Measurements from ENCODE around the gene ENTHD1. TPM values are rescaled to one million over a fixed set of nuclear protein-coding genes. Genes with fewer than 3 reads are reported as not detected.

ENTHD1 gene
- total and polyA plus RNA-seq, 2 of the 8 experiments (the other 6 are each of a cell fraction or from before 2014, with no cell fraction given) = not detected

GRCh38 chr22:39716534-39716933 lies 177.0 kb downstream of the ENTHD1 start (continued):
- no peak for TF ChIP-seq CHD7 (IDR thresholded peaks at IDR 0.05; ENCODE audit: insufficient replicate concordance, low read length)
- TF ChIP-seq TBP (IDR thresholded peaks at IDR 0.05; ENCODE audit: low read depth, low read length) = no peak
- TF ChIP-seq RNF2 (IDR thresholded peaks at IDR 0.05; ENCODE audit: borderline replicate concordance, low read depth, low read length, missing control alignments, poor library complexity, severe bottlenecking) = no peak
- TF ChIP-seq, protein P1, sequence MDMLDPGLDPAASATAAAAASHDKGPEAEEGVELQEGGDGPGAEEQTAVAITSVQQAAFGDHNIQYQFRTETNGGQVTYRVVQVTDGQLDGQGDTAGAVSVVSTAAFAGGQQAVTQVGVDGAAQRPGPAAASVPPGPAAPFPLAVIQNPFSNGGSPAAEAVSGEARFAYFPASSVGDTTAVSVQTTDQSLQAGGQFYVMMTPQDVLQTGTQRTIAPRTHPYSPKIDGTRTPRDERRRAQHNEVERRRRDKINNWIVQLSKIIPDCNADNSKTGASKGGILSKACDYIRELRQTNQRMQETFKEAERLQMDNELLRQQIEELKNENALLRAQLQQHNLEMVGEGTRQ (IDR thresholded peaks at IDR 0.05; ENCODE audit: low read length) = no peak
- no peak for TF ChIP-seq JUN (IDR thresholded peaks at IDR 0.05; ENCODE audit: low read depth, low read length)
- TF ChIP-seq GABPA (IDR thresholded peaks at IDR 0.05; ENCODE audit: borderline replicate concordance, insufficient read depth, low read length) = no peak
- TF ChIP-seq CTCF (IDR thresholded peaks at IDR 0.05; ENCODE audit: control extremely low read depth in 1 of 3, insufficient read depth in 1 of 3, low read depth in 1 of 3, low read length in 3 of 3) = no peak

All from H1 (cell line).